GM23338 (cell line): ENCODE measurements around the gene SMAD1. TPM values are rescaled to one million over a fixed set of nuclear protein-coding genes. Genes with fewer than 3 reads are reported as not detected.

Source experiments
- ATAC-seq: fragments of 200-7000 bp; cut with Tn5 transposase; 3 replicates; pipeline ENCODE4 v1.9.1; 2020
- DNase-seq: peaks from one replicate; pipeline ENCODE4 v3.0.0-alpha.2; 2015; ENCODE audit warnings: low spot score
- H2AFZ ChIP-seq: fragments of 200-600 bp; sonication (generic); 2 replicates; pipeline ENCODE4 v1.8.0; 2016; ENCODE audit warnings: antibody characterized with exemption, mild to moderate bottlenecking, moderate library complexity
- H3F3A ChIP-seq: fragments of 200-600 bp; sonication (generic); replicated peaks from 2 replicates; pipeline ENCODE4 v1.8.0; 2017; ENCODE audit warnings: antibody characterized with exemption, mixed run types, low read depth
- H3K27ac ChIP-seq: fragments of 200-600 bp; sonication (generic); 2 replicates; pipeline ENCODE4 v1.6.1; 2016; ENCODE audit warnings: low read depth
- H3K27me3 ChIP-seq: fragments of 200-600 bp; sonication (generic); 2 replicates; pipeline ENCODE4 v1.8.0; 2016; ENCODE audit warnings: mild to moderate bottlenecking, mixed run types, moderate library complexity; ENCODE audit not compliant: insufficient read depth
- H3K36me3 ChIP-seq: fragments of 200-600 bp; sonication (generic); 2 replicates; pipeline ENCODE4 v1.8.0; 2016; ENCODE audit warnings: mild to moderate bottlenecking; ENCODE audit not compliant: insufficient read depth
- H3K4me1 ChIP-seq: fragments of 200-600 bp; sonication (generic); 2 replicates; pipeline ENCODE4 v1.8.0; 2016; ENCODE audit warnings: mild to moderate bottlenecking, moderate library complexity; ENCODE audit not compliant: insufficient read depth
- H3K4me2 ChIP-seq: fragments of 200-600 bp; sonication (generic); 2 replicates; pipeline ENCODE4 v1.7.1; 2017; ENCODE audit warnings: mixed run types
- H3K4me3 ChIP-seq: fragments of 200-600 bp; sonication (generic); 2 replicates; pipeline ENCODE4 v1.6.1; 2016; ENCODE audit warnings: mixed run types
- H3K79me2 ChIP-seq: fragments of 200-600 bp; sonication (generic); replicated peaks from 2 replicates; pipeline ENCODE4 v1.8.0; 2017; ENCODE audit warnings: mild to moderate bottlenecking; ENCODE audit not compliant: insufficient read depth
- H3K9me2 ChIP-seq: fragments of 200-600 bp; sonication (generic); 2 replicates; pipeline ENCODE4 v1.8.0; 2017; ENCODE audit not compliant: insufficient read depth
- H4K20me1 ChIP-seq: fragments of 200-600 bp; sonication (generic); replicated peaks from 2 replicates; pipeline ENCODE4 v1.8.0; 2017; ENCODE audit warnings: mild to moderate bottlenecking; ENCODE audit not compliant: insufficient read depth
- H3K27ac Mint-ChIP-seq: 2 replicates; pipeline ENCODE4 v1.8.0; 2020; ENCODE audit warnings: inconsistent platforms, mild to moderate bottlenecking, moderate library complexity, mixed read lengths
- H3K27me3 Mint-ChIP-seq: 3 replicates; pipeline ENCODE4 v1.8.0; 2022; ENCODE audit warnings: low read depth, mild to moderate bottlenecking, moderate library complexity, mixed read lengths, inconsistent platforms; ENCODE audit not compliant: insufficient read depth, poor library complexity
- H3K36me3 Mint-ChIP-seq: 3 replicates; pipeline ENCODE4 v1.8.0; 2021; ENCODE audit warnings: low read depth, mild to moderate bottlenecking, inconsistent platforms, moderate library complexity, mixed read lengths
- H3K4me1 Mint-ChIP-seq: 3 replicates; pipeline ENCODE4 v1.8.0; 2020; ENCODE audit warnings: mild to moderate bottlenecking, inconsistent platforms, mixed read lengths
- H3K4me3 Mint-ChIP-seq: 3 replicates; pipeline ENCODE4 v1.8.0; 2021; ENCODE audit warnings: moderate library complexity, mild to moderate bottlenecking, inconsistent platforms, mixed read lengths
- H3K9me3 Mint-ChIP-seq: 3 replicates; pipeline ENCODE4 v1.8.0; 2020; ENCODE audit warnings: moderate library complexity, mild to moderate bottlenecking, inconsistent platforms, mixed read lengths
- CREB1 ChIP-seq: fragments of 250-450 bp; sonication (Bioruptor Pico); IDR thresholded peaks from 2 replicates; pipeline ENCODE4 v1.5.0; 2020; ENCODE audit warnings: low read depth, mild to moderate bottlenecking, moderate library complexity
- CTCF ChIP-seq, 2 experiments: fragments of 200-600 bp in 1 of 2; sonication (generic) in 1 of 2; conservative IDR thresholded peaks; 2 replicates each; pipeline versions ENCODE4 v1.5.1 to v1.6.1; 2016 to 2017; ENCODE audit warnings: antibody characterized with exemption in 2 of 2, low read depth in 2 of 2, mild to moderate bottlenecking in 2 of 2, moderate library complexity in 1 of 2
- ETS1 ChIP-seq: IDR thresholded peaks from 2 replicates; pipeline ENCODE4 v1.6.1; 2016; ENCODE audit warnings: antibody characterized with exemption
- EZH2 ChIP-seq: fragments of 200-600 bp; sonication (generic); IDR thresholded peaks from one replicate; pipeline ENCODE4 v1.8.0; 2017; ENCODE audit warnings: antibody characterized with exemption, mild to moderate bottlenecking, low read depth; ENCODE audit not compliant: unreplicated experiment
- EZH2phosphoT487 ChIP-seq: fragments of 200-600 bp; sonication (generic); IDR thresholded peaks from one replicate; pipeline ENCODE4 v1.8.1; 2018; ENCODE audit warnings: antibody characterized with exemption; ENCODE audit not compliant: unreplicated experiment
- JUNB ChIP-seq: IDR thresholded peaks from one replicate; pipeline ENCODE4 v1.6.1; 2016; ENCODE audit warnings: antibody characterized with exemption; ENCODE audit not compliant: unreplicated experiment
- NANOG ChIP-seq: IDR thresholded peaks from 2 replicates; pipeline ENCODE4 v1.6.1; 2016; ENCODE audit warnings: antibody characterized with exemption, borderline replicate concordance
- POLR2AphosphoS5 ChIP-seq: IDR thresholded peaks from 2 replicates; pipeline ENCODE4 v1.6.1; 2016; ENCODE audit warnings: antibody characterized with exemption, low read depth
- REST ChIP-seq: IDR thresholded peaks from one replicate; pipeline ENCODE4 v1.6.1; 2018; ENCODE audit warnings: antibody characterized with exemption; ENCODE audit not compliant: unreplicated experiment
- STAT1 ChIP-seq: IDR thresholded peaks from one replicate; pipeline ENCODE4 v1.6.1; 2016; ENCODE audit warnings: antibody characterized with exemption; ENCODE audit not compliant: unreplicated experiment
- ZNF114 ChIP-seq: fragments of 250-450 bp; sonication (Bioruptor Pico); IDR thresholded peaks from 2 replicates; pipeline ENCODE4 v1.5.0; 2020; ENCODE audit warnings: mild to moderate bottlenecking, moderate library complexity
- ZNF331 ChIP-seq: fragments of 250-450 bp; sonication (Bioruptor Pico); IDR thresholded peaks from 2 replicates; pipeline ENCODE4 v1.5.0; 2020; ENCODE audit warnings: low read depth, mild to moderate bottlenecking, moderate library complexity
- ZNF462 ChIP-seq: fragments of 250-450 bp; sonication (Bioruptor Pico); IDR thresholded peaks from 2 replicates; pipeline ENCODE4 v1.5.0; 2020; ENCODE audit warnings: mild to moderate bottlenecking, moderate library complexity
- polyA plus RNA-seq: library from polyadenylated mRNA; unstranded; fragments of >200 nt; fragmentation: Nextera tagmentation; extraction: Ambion mirVana; gene quantifications from 2 replicates; pipeline ENCODE4 v1.2.1, GENCODE V29; 2016
- total RNA-seq: library from RNA; depleted of rRNA; stranded (reverse); fragments of >200 nt; shearing (Covaris generic); gene quantifications from 2 replicates; pipeline ENCODE4 v1.2.3, GENCODE V29; 2014

Gene SMAD1
- total and polyA plus RNA-seq, 2 experiments from 2014 or later = 19.8 to 33.6 TPM

- Histone ChIP-seq H3K4me3 (no peak overlapping the region), H3K36me3 (no peaks in the 10 kb centered on the region), H4K20me1 (no peaks in the 10 kb centered on the region), H3K9me2 (no peaks in the 10 kb centered on the region), H3K4me1 (peaks cover 19% of the 10 kb centered on the region), H3K27me3 (no peaks in the 10 kb centered on the region), H2AFZ (no peak overlapping the region), H3K27ac (0 out of 2 replicates have a peak overlapping the region, but pooled peaks have one; percentile 6), H3K4me2 (0 out of 2 replicates have a peak overlapping the region, but pooled peaks have one; percentile 8), H3F3A (no peaks in the 10 kb centered on the region), H3K79me2 (no peaks in the 10 kb centered on the region)
- no peaks in the 10 kb centered on the region for H3K9me3 Mint-ChIP-seq
- DNase-seq (no peak), ATAC-seq (no peak)
- TF ChIP-seq NANOG (no peak), ETS1 (no peak), ZNF462 (CRISPR knock-in tag) (no peak), EZH2phosphoT487 (no peak), JUNB (no peak), ZNF331 (no peak), REST (no peak), POLR2AphosphoS5 (no peak), CTCF (conservative IDR thresholded peaks at IDR 0.05; ENCODE audit: low read depth in 2 of 2) (no peak), EZH2 (no peak), ZNF114 (CRISPR knock-in tag) (no peak), STAT1 (no peak), CREB1 (CRISPR knock-in tag) (no peak)
- peak overlapping the region; percentile 80 for H3K27ac Mint-ChIP-seq
- no peak overlapping the region for H3K4me3 Mint-ChIP-seq
- peaks cover 34% of the 10 kb centered on the region for H3K4me1 Mint-ChIP-seq
- peaks cover 7% of the 10 kb centered on the region; the same call in 2 of the 3 replicates for H3K36me3 Mint-ChIP-seq
- H3K27me3 Mint-ChIP-seq = peaks cover 3% of the 10 kb centered on the region
Measured at GRCh38 chr4:145539671-145540070, 58.0 kb downstream of the SMAD1 start.
